Esophagus mucosa (tissue), 1 donor: ENCODE measurements around the gene SIK1. TPM values are rescaled to one million over a fixed set of nuclear protein-coding genes. Genes with fewer than 3 reads are reported as not detected.
"Not testable (repeated sequence)": the region's sequence is repeated elsewhere in the genome, so short reads cannot be mapped to it uniquely, and the experiment has no call there.

ENCODE experiments used
- ATAC-seq: fragments of 200-7000 bp; cut with Tn5 transposase; one replicate; pipeline ENCODE4 v1.9.1; 2020
- total RNA-seq: library from RNA; stranded (reverse); gene quantifications from one replicate; pipeline ENCODE4 v1.2.4, GENCODE V29; 2023
- donor health status: DM: yes; HTN: yes; CAD: no.

The SIK1 gene
- 16.5 TPM for total RNA-seq

DNA sequence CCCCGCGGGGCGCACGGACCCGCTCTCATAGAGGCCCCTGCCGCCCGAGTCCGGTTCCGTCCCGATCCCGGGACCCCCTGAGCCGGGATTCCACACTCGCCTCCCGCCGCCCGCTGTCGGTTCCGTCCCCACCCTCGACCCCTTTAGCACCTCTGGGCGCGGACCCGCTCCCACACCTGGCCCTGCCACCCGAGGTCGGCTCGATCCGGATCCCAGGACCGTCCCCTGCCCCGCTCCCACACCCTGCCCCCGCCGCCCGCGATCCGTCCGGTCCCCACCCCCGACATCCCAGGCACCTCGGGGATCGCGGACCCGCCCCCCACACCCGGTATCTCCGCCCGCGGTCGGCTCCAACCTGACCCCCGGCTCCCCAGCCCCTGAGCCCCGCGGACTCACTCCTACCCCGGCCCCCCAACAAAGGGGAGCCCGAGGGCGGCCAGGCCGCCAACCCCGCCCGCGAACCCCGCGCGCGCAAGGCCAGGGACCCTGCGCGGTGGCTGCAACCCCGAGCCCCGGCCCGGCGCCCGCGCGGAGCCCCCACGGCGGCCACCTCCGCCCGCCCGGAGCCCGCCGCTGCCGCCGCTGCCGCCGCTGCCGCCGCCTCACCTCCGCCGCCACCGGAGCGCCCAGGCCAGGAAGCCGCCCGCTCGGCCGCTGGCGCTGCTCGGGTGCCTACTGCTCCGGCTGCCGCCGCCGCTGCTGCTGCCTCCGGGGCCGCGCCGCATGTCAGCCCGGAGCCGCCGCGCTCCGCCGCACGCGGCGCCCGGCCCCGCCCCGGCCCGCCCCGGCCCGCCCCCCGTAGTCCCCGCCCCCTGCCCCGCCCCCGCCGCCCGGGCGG, at the start of gene SIK1:
Gene SIK1 (minus strand): TSS at position 728 of the 838 bp plus-strand sequence. CDS start 953 bp downstream, outside the sequence.
- peak; percentile 28 for ATAC-seq

DNA sequence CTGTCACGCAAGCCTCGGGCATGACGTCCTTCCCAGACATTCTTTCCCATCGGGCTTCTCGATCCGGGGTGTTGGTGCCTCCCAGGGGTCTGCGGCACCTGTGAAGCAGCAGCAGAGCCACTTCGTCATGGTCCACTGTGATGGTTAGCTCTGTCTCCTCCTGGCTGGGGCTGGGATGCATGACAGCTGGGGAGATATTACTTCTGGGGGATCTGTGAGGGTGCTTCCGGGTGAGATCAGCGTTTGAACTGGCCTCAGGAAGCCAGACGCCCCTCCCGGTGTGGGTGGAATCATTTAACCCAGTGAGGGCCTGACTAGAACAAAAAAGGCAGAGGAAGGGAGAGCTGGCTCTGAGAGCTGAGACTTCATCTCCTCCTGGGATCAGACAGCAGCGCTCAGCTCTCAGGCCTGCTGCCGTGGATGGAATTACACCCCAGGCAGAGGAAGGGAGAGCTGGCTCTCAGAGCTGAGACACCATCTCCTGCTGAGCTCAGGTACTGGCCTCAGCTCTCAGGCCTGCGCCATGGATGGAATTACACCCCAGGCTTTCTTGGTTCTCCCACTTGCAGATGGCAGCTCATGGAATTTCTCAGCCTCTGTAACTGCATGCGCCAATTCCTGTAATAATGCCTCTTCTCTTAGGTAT, 44.8 kb upstream of the SIK1 start:
- not testable (repeated sequence) for ATAC-seq

- peak; percentile 65 for ATAC-seq
These were observed 43.0 kb upstream of the SIK1 start for GRCh38 chr21:43469719-43470458.

DNA sequence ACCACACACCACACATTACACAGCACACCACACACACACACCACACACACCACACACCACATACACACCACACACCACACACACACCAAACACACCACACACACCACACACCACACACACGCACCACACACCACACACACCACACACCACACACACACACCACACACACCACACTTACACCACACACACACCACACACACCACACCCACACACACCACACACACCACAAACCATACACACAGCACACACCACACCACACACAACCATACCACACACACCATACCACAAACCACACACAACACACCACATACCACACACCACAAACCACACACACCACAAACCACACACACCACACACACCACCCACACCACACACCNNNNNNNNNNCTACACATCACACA, 40.9 kb upstream of the SIK1 start:
- no peak for ATAC-seq

GRCh38 chr21:43465159-43465558, 38.2 kb upstream of the SIK1 start:
- not testable (repeated sequence) for ATAC-seq

DNA sequence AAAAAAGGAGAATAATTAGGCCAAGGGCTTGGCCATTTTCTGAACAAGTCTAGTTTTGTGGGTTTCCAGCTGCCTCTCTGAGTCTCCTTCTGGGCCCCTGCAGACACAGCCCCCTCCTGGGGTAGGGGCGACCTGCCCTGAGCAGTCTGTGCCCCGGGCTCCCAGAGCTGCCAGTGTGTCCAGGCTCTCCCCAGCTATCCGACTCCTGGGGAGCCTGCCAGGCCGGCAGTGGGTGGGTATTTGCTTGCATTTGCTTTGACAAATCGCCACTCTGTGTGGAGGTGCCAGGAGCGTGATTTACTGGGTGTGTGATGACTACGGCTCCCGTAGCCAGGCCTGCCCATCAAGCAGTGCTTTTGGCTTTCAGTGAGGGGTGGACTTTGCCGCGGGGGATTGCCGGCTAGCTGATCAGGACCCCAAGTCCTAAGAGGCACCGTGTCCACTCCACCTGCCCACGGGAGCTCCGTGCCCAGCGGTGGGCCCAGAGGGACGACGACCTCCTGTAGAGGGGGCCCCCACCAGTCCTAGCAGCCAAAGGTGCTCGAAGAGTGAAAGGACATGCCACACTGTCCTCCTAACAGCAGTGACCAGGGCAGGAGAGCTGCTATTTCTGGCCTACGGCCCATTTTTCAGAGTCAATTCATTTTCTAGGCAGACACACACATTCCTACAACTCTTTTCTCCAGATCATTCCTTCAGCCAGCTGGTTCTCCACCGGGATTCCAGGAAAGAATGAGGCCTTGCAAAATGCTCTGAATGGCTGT, 36.7 kb upstream of the SIK1 start:
- peak; percentile 50 for ATAC-seq

GRCh38 chr21:43462932-43463331, 36.0 kb upstream of the SIK1 start:
- ATAC-seq = not testable (repeated sequence)

GRCh38 chr21:43460475-43460874, 33.5 kb upstream of the SIK1 start:
- ATAC-seq = not testable (repeated sequence)

DNA sequence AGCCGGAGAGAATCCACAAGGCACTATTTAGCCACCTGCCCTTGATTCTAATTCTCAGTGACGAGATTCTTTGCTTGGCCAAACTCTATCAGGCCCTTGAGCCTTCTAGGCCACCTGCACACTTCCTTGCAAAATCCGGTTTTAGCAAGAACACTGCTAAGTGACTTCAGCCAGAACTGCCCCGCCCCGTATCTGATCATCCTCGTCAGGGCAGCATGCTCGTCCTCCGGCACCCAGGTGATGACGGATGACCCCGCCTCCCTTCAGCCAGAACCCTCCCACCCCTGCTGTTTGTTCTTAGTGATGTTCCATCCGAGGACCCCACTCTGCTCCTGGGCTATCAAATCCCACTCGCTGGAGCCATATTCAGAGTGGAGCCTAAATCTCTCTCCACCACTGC, 32.1 kb upstream of the SIK1 start:
- ATAC-seq = peak; percentile 72

- peak; percentile 34 for ATAC-seq
These were observed 29.8 kb upstream of the SIK1 start for GRCh38 chr21:43456616-43457314.

GRCh38 chr21:43455717-43456116, 28.8 kb upstream of the SIK1 start:
- ATAC-seq = not testable (repeated sequence)

GRCh38 chr21:43454176-43454575, 27.2 kb upstream of the SIK1 start:
- not testable (repeated sequence) for ATAC-seq

- ATAC-seq = peak; percentile 44
These were observed 24.9 kb upstream of the SIK1 start for GRCh38 chr21:43451850-43452249.

DNA sequence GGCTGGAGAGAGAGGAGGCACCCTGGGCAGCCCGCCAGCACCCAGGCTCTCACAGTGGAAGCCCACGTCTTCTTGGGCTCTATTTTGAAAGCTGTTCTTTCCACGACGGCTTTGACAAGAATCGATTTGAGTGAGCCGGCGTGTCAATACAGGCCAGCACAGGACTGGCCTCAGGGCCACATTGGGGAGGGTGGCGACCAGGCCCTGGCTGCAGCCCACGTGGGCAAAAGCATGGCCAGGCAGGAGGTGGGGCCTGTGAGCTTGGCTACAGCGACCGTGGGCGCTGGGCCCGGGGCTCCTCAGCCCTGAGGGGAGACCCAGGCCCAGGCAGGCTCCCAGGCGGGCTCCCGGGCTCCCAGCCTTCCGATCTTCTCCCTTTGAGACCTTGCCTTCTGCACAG, 23.4 kb upstream of the SIK1 start:
- ATAC-seq = not testable (repeated sequence)

DNA sequence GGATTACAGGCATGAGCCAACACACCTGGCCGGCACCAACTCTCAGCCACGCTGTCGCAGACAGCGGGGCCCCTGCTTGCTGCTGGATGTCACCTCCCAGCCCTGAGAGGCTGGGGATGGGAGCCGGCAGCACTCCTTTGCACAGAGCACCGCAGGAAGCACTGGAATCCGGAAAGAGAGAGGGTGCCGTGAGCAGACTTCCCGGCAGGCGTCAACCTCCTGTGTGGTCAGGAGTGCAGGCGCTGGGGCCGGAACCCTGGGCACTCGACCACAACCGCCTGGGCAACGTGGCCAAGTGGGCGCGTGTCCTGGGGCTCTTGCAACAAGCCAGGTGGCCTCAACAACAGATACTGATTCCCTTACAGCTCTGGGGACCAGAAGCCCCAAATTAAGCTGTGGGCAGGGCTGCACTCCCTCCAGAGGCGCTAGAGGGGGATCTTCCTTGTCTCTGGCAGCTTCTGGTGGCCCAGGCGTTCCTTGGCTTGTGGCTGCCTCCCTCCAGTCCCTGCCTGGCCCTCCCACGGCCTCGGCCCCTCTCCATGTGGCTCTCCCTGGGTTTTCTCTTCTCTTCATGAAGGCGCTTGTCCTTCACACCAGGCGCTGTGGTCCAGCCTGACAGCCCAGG, 20.5 kb upstream of the SIK1 start:
- not testable (repeated sequence) for ATAC-seq

GRCh38 chr21:43446277-43446932, 19.5 kb upstream of the SIK1 start:
- peak; percentile 92 for ATAC-seq

- not testable (repeated sequence) for ATAC-seq
These were observed 17.6 kb upstream of the SIK1 start for GRCh38 chr21:43444524-43444923.

GRCh38 chr21:43442571-43442970, 15.6 kb upstream of the SIK1 start:
- ATAC-seq = not testable (repeated sequence)

GRCh38 chr21:43440835-43441727, 14.2 kb upstream of the SIK1 start:
- ATAC-seq = peak; percentile 40
